K562 (cell line): ENCODE results near the gene FAM161A. TPM values are rescaled to one million over a fixed set of nuclear protein-coding genes. Genes with fewer than 3 reads are reported as not detected.

Source experiments
- ATAC-seq: fragments of 200-7000 bp; cut with Tn5 transposase; 3 replicates; pipeline ENCODE4 v1.9.1; 2020; ENCODE audit warnings: moderate library complexity
- BruUV-seq: library from RNA; stranded (reverse); fragments of 400-500 nt; replicated peaks from 2 replicates; lab custom pipeline; 2021; lab: Mats Ljungman, UMichigan
- CTCF ChIA-PET: fragments of 300-600 bp; formaldehyde crosslinking; extraction: SDS; loops from one replicate; lab custom pipeline; 2021; ENCODE audit warnings: low intra/inter-chr PET ratio; lab: Yijun Ruan, JAX
- POLR2A ChIA-PET: fragments of 300-600, 350-650 bp; sonication (Branson Sonifier 250); formaldehyde crosslinking; extraction: SDS; loops from one replicate; lab custom pipeline; 2021; ENCODE audit warnings: antibody characterized with exemption, inconsistent platforms; lab: Yijun Ruan, JAX
- DNase-seq, 4 experiments: peaks; one replicate each; pipeline versions ENCODE4 v3.0.0 to v3.0.0-alpha.2; 2011 to 2018; ENCODE audit warnings: low spot score in 3 of 4, mixed read lengths in 3 of 4; ENCODE audit errors: extremely low read depth in 1 of 4
- FAIRE-seq: peaks from 2 replicates; lab custom pipeline; 2011; peaks lifted over from hg19 to GRCh38; lab: Jason Lieb, UNC
- H2AFZ ChIP-seq: 2 replicates; pipeline ENCODE4 v1.6.0; 2011; ENCODE audit warnings: low read depth, low read length, control low read depth, inconsistent platforms
- H3K27ac ChIP-seq: fragments of 200-600 bp; 3 replicates; pipeline ENCODE4 v1.8.0; 2011; ENCODE audit warnings: low read depth, mild to moderate bottlenecking, control low read depth, inconsistent platforms, low read length, moderate library complexity, mixed read lengths; ENCODE audit errors: extremely low read depth
- H3K27me3 ChIP-seq, 2 experiments: fragments of 300-600 bp in 1 of 2; 2 replicates in 1 of 2; 3 replicates in 1 of 2; pipeline versions ENCODE4 v1.6.0 to v1.8.0; 2011; ENCODE audit warnings: inconsistent platforms in 2 of 2, low read length in 2 of 2, mild to moderate bottlenecking in 1 of 2, mixed read lengths in 1 of 2, moderate library complexity in 1 of 2; ENCODE audit not compliant: control insufficient read depth in 2 of 2, insufficient read depth in 2 of 2
- H3K36me3 ChIP-seq: fragments of 300-600 bp; 3 replicates; pipeline ENCODE4 v1.8.0; 2011; ENCODE audit warnings: mild to moderate bottlenecking, low read length, inconsistent platforms; ENCODE audit not compliant: control insufficient read depth, insufficient read depth
- H3K4me1 ChIP-seq, 2 experiments: fragments of 200-600 bp in 1 of 2; replicated peaks in 1 of 2; 2 replicates in 1 of 2; 3 replicates in 1 of 2; pipeline versions ENCODE4 v1.5.1 to v1.8.0; 2011; ENCODE audit warnings: inconsistent platforms in 2 of 2, low read length in 2 of 2, mild to moderate bottlenecking in 1 of 2, mixed read lengths in 1 of 2, moderate library complexity in 1 of 2; ENCODE audit not compliant: control insufficient read depth in 2 of 2, insufficient read depth in 2 of 2
- H3K4me2 ChIP-seq: 2 replicates; pipeline ENCODE4 v1.6.1; 2011; ENCODE audit warnings: low read length, control low read depth, inconsistent platforms, mixed read lengths; ENCODE audit not compliant: insufficient read depth
- H3K4me3 ChIP-seq: fragments of 200-600 bp; sonication (generic), shearing (Covaris generic); 2 replicates; pipeline ENCODE4 v1.5.1; 2016; ENCODE audit warnings: control low read depth, inconsistent platforms
- H3K79me2 ChIP-seq: fragments of 200-600 bp; 3 replicates; pipeline ENCODE4 v1.8.0; 2011; ENCODE audit warnings: low read length, inconsistent platforms; ENCODE audit not compliant: control insufficient read depth, insufficient read depth
- H3K9ac ChIP-seq, 2 experiments: 2 replicates each; pipeline versions ENCODE4 v1.6.0 to v1.6.1; 2011; ENCODE audit warnings: low read depth in 2 of 2, low read length in 2 of 2, control low read depth in 1 of 2, inconsistent platforms in 1 of 2, mild to moderate bottlenecking in 1 of 2, mixed read lengths in 1 of 2; ENCODE audit not compliant: insufficient read depth in 1 of 2
- H3K9me1 ChIP-seq: one replicate; pipeline ENCODE4 v1.6.0; 2011; ENCODE audit warnings: inconsistent platforms, mild to moderate bottlenecking, low read length, moderate library complexity; ENCODE audit not compliant: control insufficient read depth, insufficient read depth
- H3K9me3 ChIP-seq: replicated peaks from 2 replicates; pipeline ENCODE4 v1.5.1; 2011; ENCODE audit warnings: low read depth, low read length, inconsistent platforms; ENCODE audit not compliant: control insufficient read depth, insufficient read depth
- H4K20me1 ChIP-seq: replicated peaks from 2 replicates; pipeline ENCODE4 v1.6.1; 2011; ENCODE audit warnings: low read length, inconsistent platforms, mixed read lengths; ENCODE audit not compliant: control insufficient read depth, insufficient read depth
- BCL6 ChIP-seq: fragments of 250-450 bp; sonication (Bioruptor Pico); IDR thresholded peaks from 2 replicates; pipeline ENCODE4 v1.4.0; 2020
- CBX2 ChIP-seq: fragments of 200-600 bp; sonication (generic); IDR thresholded peaks from one replicate; pipeline ENCODE4 v1.6.1; 2012; ENCODE audit warnings: mild to moderate bottlenecking, low read length, inconsistent platforms; ENCODE audit not compliant: insufficient read depth, poor library complexity, severe bottlenecking
- DDX20 ChIP-seq: fragments of 450-650 bp; IDR thresholded peaks from 2 replicates; pipeline ENCODE4 v1.6.1; 2016; ENCODE audit warnings: missing genetic modification characterization, low read depth, mild to moderate bottlenecking, missing compliant biosample characterization, moderate library complexity
- KDM5B ChIP-seq: fragments of 200-600 bp; sonication (generic); IDR thresholded peaks from 2 replicates; pipeline ENCODE4 v1.6.1; 2012; ENCODE audit warnings: low read depth, mild to moderate bottlenecking, moderate library complexity, low read length, control low read depth, inconsistent platforms; ENCODE audit not compliant: insufficient replicate concordance
- MXI1 ChIP-seq: IDR thresholded peaks from 2 replicates; pipeline ENCODE4 v1.6.1; 2011; ENCODE audit warnings: low read depth, mild to moderate bottlenecking, improper control_type of control experiment, low read length
- NCOA2 ChIP-seq, 2 experiments: fragments of 450-650 bp; IDR thresholded peaks; 2 replicates each; pipeline ENCODE4 v1.6.1; 2018; ENCODE audit warnings: mild to moderate bottlenecking in 2 of 2, moderate library complexity in 1 of 2; ENCODE audit not compliant: partially characterized antibody in 2 of 2
- SMAD1 ChIP-seq: fragments of 150-350 bp; IDR thresholded peaks from 2 replicates; pipeline ENCODE4 v1.6.1; 2014; ENCODE audit warnings: low read length, low read depth; ENCODE audit not compliant: partially characterized antibody
- ZNF253 ChIP-seq: fragments of 250-450 bp; sonication (Bioruptor Pico); conservative IDR thresholded peaks from 2 replicates; pipeline ENCODE4 v1.6.1; 2021; ENCODE audit warnings: mild to moderate bottlenecking
- WGBS: fragments of 100-300 bp; shearing (Covaris generic); methylation state at CpG from one replicate; pipeline ENCODE4 v1.1.6; 2016; ENCODE audit warnings: low coverage, mixed read lengths; ENCODE audit not compliant: insufficient coverage; ENCODE audit errors: missing lambda C conversion rate; 5-methylcytosine and 5-hydroxymethylcytosine counted together
- in situ Hi-C: fragments of 300-500 bp; cut with MboI; formaldehyde crosslinking; loops from 4 replicates; pipeline ENCODE4 v1.15.0; 2018; ENCODE audit warnings: inconsistent platforms, mixed read lengths
- intact Hi-C: fragments of 100-400 bp; cut with micrococcal nuclease; formaldehyde crosslinking; loops from 2 replicates; pipeline ENCODE4 v1.14.2; 2022
- polyA plus RNA-seq, 8 experiments: library from polyadenylated mRNA; depleted of rRNA in 4 of 8; stranded (reverse) in 5 of 8; unstranded in 3 of 8; fragments of >200 nt; fragmentation: Nextera tagmentation in 2 of 8; fragmentation: Illumina TruSeq in 1 of 8; extraction: Ambion mirVana in 2 of 8; extraction: Trizol in 1 of 8; gene quantifications; 2 replicates each; pipeline versions ENCODE4 v1.2.1 to v1.2.3, GENCODE V29; 2011 to 2014; ENCODE audit warnings: inconsistent platforms in 1 of 8, missing spikeins in 1 of 8
- total RNA-seq, 7 experiments: library from RNA; depleted of rRNA in 6 of 7; stranded (reverse); fragments of >200 nt in 6 of 7; fragmentation: Illumina TruSeq in 2 of 7; extraction: Trizol in 2 of 7; gene quantifications; 2 replicates each; pipeline versions ENCODE4 v1.2.1 to v1.2.3, GENCODE V29; 2011 to 2021; ENCODE audit warnings: low replicate concordance in 1 of 7
- TF ChIP-seq, protein P1 (sequence below): fragments of 250-450 bp; sonication (Bioruptor Pico); IDR thresholded peaks from 2 replicates; pipeline ENCODE4 v1.5.0; 2020; ENCODE audit warnings: mild to moderate bottlenecking, borderline replicate concordance

FAM161A gene
- total and polyA plus RNA-seq, 9 of the 15 experiments (the other 6 are each of a cell fraction or from before 2014, with no cell fraction given) = 0.27 to 1.4 (median 0.80) TPM

DNA sequence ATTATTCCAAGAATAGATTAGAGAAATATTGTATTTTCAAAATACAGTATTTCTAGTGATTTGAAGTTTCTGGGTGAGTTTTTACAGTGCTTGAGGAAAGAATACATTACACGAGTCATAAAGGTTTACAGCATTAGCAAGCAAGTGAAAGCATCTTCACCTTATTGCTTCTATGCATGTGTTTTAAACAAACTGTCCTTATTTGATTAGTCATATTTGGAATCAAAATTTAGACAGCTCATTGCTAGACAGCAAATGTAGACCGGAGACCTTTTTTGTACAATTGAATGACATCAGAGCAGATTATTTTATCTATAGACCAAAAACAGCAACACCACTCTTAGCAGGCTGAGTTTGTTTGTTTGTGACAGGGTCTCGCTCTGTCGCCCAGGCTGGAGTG, 69.2 kb downstream of the FAM161A start:
- CTCF ChIA-PET = no interaction called here
- POLR2A ChIA-PET = no interaction called here
- no peak for TF ChIP-seq MXI1
- TF ChIP-seq, protein P1, sequence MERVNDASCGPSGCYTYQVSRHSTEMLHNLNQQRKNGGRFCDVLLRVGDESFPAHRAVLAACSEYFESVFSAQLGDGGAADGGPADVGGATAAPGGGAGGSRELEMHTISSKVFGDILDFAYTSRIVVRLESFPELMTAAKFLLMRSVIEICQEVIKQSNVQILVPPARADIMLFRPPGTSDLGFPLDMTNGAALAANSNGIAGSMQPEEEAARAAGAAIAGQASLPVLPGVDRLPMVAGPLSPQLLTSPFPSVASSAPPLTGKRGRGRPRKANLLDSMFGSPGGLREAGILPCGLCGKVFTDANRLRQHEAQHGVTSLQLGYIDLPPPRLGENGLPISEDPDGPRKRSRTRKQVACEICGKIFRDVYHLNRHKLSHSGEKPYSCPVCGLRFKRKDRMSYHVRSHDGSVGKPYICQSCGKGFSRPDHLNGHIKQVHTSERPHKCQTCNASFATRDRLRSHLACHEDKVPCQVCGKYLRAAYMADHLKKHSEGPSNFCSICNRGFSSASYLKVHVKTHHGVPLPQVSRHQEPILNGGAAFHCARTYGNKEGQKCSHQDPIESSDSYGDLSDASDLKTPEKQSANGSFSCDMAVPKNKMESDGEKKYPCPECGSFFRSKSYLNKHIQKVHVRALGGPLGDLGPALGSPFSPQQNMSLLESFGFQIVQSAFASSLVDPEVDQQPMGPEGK = no peak
- TF ChIP-seq CBX2 = no peak
- no peak for TF ChIP-seq KDM5B
- TF ChIP-seq DDX20 (tag) = no peak
- TF ChIP-seq BCL6 (CRISPR knock-in tag) = no peak
- TF ChIP-seq NCOA2 (IDR thresholded peaks at IDR 0.05; ENCODE audit: partially characterized antibody in 2 of 2) = no peak
- TF ChIP-seq SMAD1 = no peak
- TF ChIP-seq ZNF253 (CRISPR knock-in tag) = no peak
- H3K79me2 ChIP-seq = no peaks in the 10 kb centered on the region
- no peak overlapping the region for H3K27ac ChIP-seq
- no peak overlapping the region for H3K4me3 ChIP-seq
- no peak for ATAC-seq
- no peak overlapping the region for H2AFZ ChIP-seq
- H3K9me3 ChIP-seq = no peaks in the 10 kb centered on the region
- intact Hi-C loops = no loop called here
- no peak overlapping the region for H3K4me2 ChIP-seq
- no peak for DNase-seq
- H3K27me3 ChIP-seq = no peaks in the 10 kb centered on the region
- H3K9me1 ChIP-seq = no peaks in the 10 kb centered on the region
- BruUV-seq = no TSS peak
- WGBS = 7% methylated on average over 4 of the region's 4 CpGs
- no peaks in the 10 kb centered on the region for H3K36me3 ChIP-seq
- in situ Hi-C loops = no loop called here
- H3K4me1 ChIP-seq = peaks cover 0 to 5% of the 10 kb centered on the region in 2 experiments; a peak in 2 of 5 replicates
- H4K20me1 ChIP-seq = no peaks in the 10 kb centered on the region
- FAIRE-seq = no peak
- no peak overlapping the region for H3K9ac ChIP-seq
